ENCODE results near the gene EEF2. TPM values are rescaled to one million over a fixed set of nuclear protein-coding genes. Genes with fewer than 3 reads are reported as not detected.
A peak's percentile ranks its signal among the peaks of the same experiment; 100 is the strongest.

Gene EEF2
- total RNA-seq, 1 experiment from 2014 or later = 3,615 TPM

DNA sequence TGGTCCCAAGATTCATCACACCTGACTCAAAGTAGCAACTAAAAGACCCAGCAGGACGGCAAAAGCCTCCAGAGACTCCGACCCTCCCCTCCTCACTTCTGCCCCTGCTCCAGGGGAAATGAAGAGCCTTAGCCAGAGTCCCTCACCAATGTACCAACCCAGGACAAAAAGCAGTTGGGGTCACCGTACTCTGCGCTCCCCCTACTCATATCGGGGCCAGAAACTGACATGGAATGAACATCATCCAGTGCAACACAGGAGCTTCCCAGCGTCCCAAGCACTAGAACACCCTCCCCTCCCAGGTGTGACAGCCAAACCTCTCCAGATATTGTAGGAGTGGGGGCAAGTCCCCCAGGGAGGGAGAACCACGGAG is 1.7 kb downstream of the EEF2 start:
- Histone ChIP-seq H3K9ac (ENCODE audit: extremely low read depth, insufficient read length, low read length) (peak overlapping the region; percentile 100), H2BK120ac (ENCODE audit: low read depth, low read length, poor library complexity, severe bottlenecking) (no peak overlapping the region), H4K5ac (ENCODE audit: insufficient read length, low read depth, low read length) (no peak overlapping the region), H3K4me1 (ENCODE audit: insufficient read depth, low read length) (no peaks in the 10 kb centered on the region), H2BK5ac (ENCODE audit: insufficient read length, low read length) (no peak overlapping the region), H3K23ac (ENCODE audit: insufficient read length, low read depth, low read length) (no peak overlapping the region), H4K20me1 (ENCODE audit: control insufficient read depth, insufficient read depth, insufficient read length) (peaks cover 4% of the 10 kb centered on the region), H2BK20ac (ENCODE audit: low read depth, low read length, poor library complexity, severe bottlenecking) (no peak overlapping the region), H3K79me2 (ENCODE audit: insufficient read depth, low read length) (peaks cover 26% of the 10 kb centered on the region), H3K9me3 (ENCODE audit: control insufficient read depth, low read depth, low read length) (no peaks in the 10 kb centered on the region), H4K91ac (ENCODE audit: insufficient read length, low read depth, low read length) (no peak overlapping the region), H2AFZ (ENCODE audit: low read length) (no peak overlapping the region), H4K8ac (replicated peaks; ENCODE audit: insufficient read length, low read depth, low read length) (no peak overlapping the region), H3K79me1 (ENCODE audit: insufficient read depth, low read depth, low read length, poor library complexity, severe bottlenecking) (peaks cover 12% of the 10 kb centered on the region), H3K4me2 (ENCODE audit: insufficient read depth, insufficient read length, low read length) (peak overlapping the region; percentile 94), H3K14ac (ENCODE audit: insufficient read depth, low read length) (no peak overlapping the region), H2BK15ac (ENCODE audit: low read depth, low read length) (no peak overlapping the region), H3K23me2 (ENCODE audit: insufficient read length, low read depth, low read length, poor library complexity, severe bottlenecking) (peaks cover 25% of the 10 kb centered on the region), H3K27ac (ENCODE audit: insufficient read length, low read depth, low read length) (no peak overlapping the region), H3K27me3 (ENCODE audit: insufficient read depth, low read length) (no peaks in the 10 kb centered on the region), H3T11ph (ENCODE audit: low read length) (no peak overlapping the region), H2AK5ac (ENCODE audit: insufficient read length, low read length) (no peak overlapping the region), H3K18ac (ENCODE audit: insufficient read length, low read depth, low read length) (no peak overlapping the region), H3K4ac (ENCODE audit: low read depth, low read length) (no peak overlapping the region), H2BK12ac (ENCODE audit: insufficient read length, low read depth, low read length) (no peak overlapping the region), H3K56ac (ENCODE audit: insufficient read length, low read depth, low read length) (no peak overlapping the region)
- no CpG with 5 or more reads among the region's 7 CpGs for WGBS (ENCODE audit: extremely low coverage, insufficient read length, low lambda C conversion rate)
- H3K4me3 Mint-ChIP-seq = peak overlapping the region; percentile 97 to 99
- peaks cover 10% of the 10 kb centered on the region for H3K27me3 Mint-ChIP-seq (ENCODE audit: low read depth)
- no peak for DNase-seq
- peaks cover 37 to 42% of the 10 kb centered on the region in 2 experiments for H3K4me1 Mint-ChIP-seq
- TF ChIP-seq, protein P1, sequence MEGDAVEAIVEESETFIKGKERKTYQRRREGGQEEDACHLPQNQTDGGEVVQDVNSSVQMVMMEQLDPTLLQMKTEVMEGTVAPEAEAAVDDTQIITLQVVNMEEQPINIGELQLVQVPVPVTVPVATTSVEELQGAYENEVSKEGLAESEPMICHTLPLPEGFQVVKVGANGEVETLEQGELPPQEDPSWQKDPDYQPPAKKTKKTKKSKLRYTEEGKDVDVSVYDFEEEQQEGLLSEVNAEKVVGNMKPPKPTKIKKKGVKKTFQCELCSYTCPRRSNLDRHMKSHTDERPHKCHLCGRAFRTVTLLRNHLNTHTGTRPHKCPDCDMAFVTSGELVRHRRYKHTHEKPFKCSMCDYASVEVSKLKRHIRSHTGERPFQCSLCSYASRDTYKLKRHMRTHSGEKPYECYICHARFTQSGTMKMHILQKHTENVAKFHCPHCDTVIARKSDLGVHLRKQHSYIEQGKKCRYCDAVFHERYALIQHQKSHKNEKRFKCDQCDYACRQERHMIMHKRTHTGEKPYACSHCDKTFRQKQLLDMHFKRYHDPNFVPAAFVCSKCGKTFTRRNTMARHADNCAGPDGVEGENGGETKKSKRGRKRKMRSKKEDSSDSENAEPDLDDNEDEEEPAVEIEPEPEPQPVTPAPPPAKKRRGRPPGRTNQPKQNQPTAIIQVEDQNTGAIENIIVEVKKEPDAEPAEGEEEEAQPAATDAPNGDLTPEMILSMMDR (conservative IDR thresholded peaks at IDR 0.05) = no peak
- peaks cover 58 to 64% (median 64%) of the 10 kb centered on the region in 3 experiments for H3K36me3 Mint-ChIP-seq (ENCODE audit: insufficient read depth in 1 of 3, low read depth in 3 of 3)
- H3K9me3 Mint-ChIP-seq = no peaks in the 10 kb centered on the region; a peak in 1 of 5 replicates
- H3K27ac Mint-ChIP-seq = peak overlapping the region; percentile 98 to 99 (median 99)

All from H9 (cell line).